Stimulated activated CD4-positive, alpha-beta T cell treated with anti-CD3 and anti-CD28 coated beads, TNF-alpha, amount 100 ng/mL, for 1 hour (primary cell): Measurements from ENCODE around the gene SLC38A7.
"Not testable (repeated sequence)": the region's sequence is repeated elsewhere in the genome, so short reads cannot be mapped to it uniquely, and the experiment has no call there.

Experiments used
- DNase-seq, 3 donors: peaks; one replicate each; pipeline ENCODE4 v3.0.0-alpha.2; 2020; ENCODE audit warnings: low read depth in 3 of 3, low spot score in 1 of 3

The SLC38A7 gene

GRCh38 chr16:58678716-58679115 lies 5.9 kb downstream of the SLC38A7 start:
- no peak for DNase-seq

GRCh38 chr16:58678269-58678668 lies 6.3 kb downstream of the SLC38A7 start:
- DNase-seq: no peak

GRCh38 chr16:58670946-58671583 lies 13.5 kb downstream of the SLC38A7 start:
- DNase-seq: no peak

- no peak for DNase-seq
Measured at GRCh38 chr16:58670177-58670576, 14.4 kb downstream of the SLC38A7 start.

- no peak for DNase-seq
Measured at GRCh38 chr16:58665200-58665599, 19.4 kb downstream of the SLC38A7 start.

GRCh38 chr16:58661199-58661830 lies 23.3 kb downstream of the SLC38A7 start:
- no peak for DNase-seq

- DNase-seq: not testable (repeated sequence)
Measured at GRCh38 chr16:58659911-58660310, 24.7 kb downstream of the SLC38A7 start.

GRCh38 chr16:58658796-58659211 lies 25.8 kb downstream of the SLC38A7 start:
- no peak for DNase-seq

- DNase-seq: no peak
Measured at GRCh38 chr16:58656899-58657298, 27.7 kb downstream of the SLC38A7 start.

GRCh38 chr16:58655215-58655596 lies 29.4 kb downstream of the SLC38A7 start:
- no peak for DNase-seq

- DNase-seq: no peak
Measured at GRCh38 chr16:58654560-58655214, 29.9 kb downstream of the SLC38A7 start.

GRCh38 chr16:58652741-58653140 lies 31.8 kb downstream of the SLC38A7 start:
- DNase-seq: no peak

- no peak for DNase-seq
Measured at GRCh38 chr16:58651965-58652348, 32.6 kb downstream of the SLC38A7 start.

- DNase-seq: no peak
Measured at GRCh38 chr16:58649707-58650106, 34.9 kb downstream of the SLC38A7 start.

GRCh38 chr16:58647107-58647506 lies 37.5 kb downstream of the SLC38A7 start:
- no peak for DNase-seq

GRCh38 chr16:58644765-58645487 lies 39.6 kb downstream of the SLC38A7 start:
- no peak for DNase-seq

- DNase-seq: no peak
Measured at GRCh38 chr16:58644108-58644507, 40.5 kb downstream of the SLC38A7 start.

GRCh38 chr16:58640949-58641348 lies 43.6 kb downstream of the SLC38A7 start:
- DNase-seq: no peak

GRCh38 chr16:58639836-58640235 lies 44.7 kb downstream of the SLC38A7 start:
- DNase-seq: no peak

GRCh38 chr16:58639230-58639629 lies 45.3 kb downstream of the SLC38A7 start:
- no peak for DNase-seq

- no peak for DNase-seq
Measured at GRCh38 chr16:58638148-58639036, 46.2 kb downstream of the SLC38A7 start.
